Mesodermal cell (in vitro differentiated cells): ENCODE measurements around the gene TMBIM6.

Experiments
- H3K27ac ChIP-seq: 2 replicates; pipeline ENCODE4 v1.7.0; 2013; ENCODE audit warnings: mild to moderate bottlenecking, low read depth, low read length, moderate library complexity; ENCODE audit not compliant: severe bottlenecking
- H3K36me3 ChIP-seq: 2 replicates; pipeline ENCODE4 v1.7.1; 2013; ENCODE audit warnings: mild to moderate bottlenecking, low read length, moderate library complexity; ENCODE audit not compliant: control insufficient read depth, insufficient read depth
- H3K4me1 ChIP-seq: one replicate; pipeline ENCODE4 v1.7.1; 2013; ENCODE audit warnings: mild to moderate bottlenecking, low read length; ENCODE audit not compliant: insufficient read depth, control insufficient read depth, poor library complexity, severe bottlenecking
- H3K4me3 ChIP-seq: 2 replicates; pipeline ENCODE4 v1.7.0; 2013; ENCODE audit warnings: low read length, control low read depth, mild to moderate bottlenecking; ENCODE audit not compliant: insufficient read depth, poor library complexity, severe bottlenecking; ENCODE audit errors: extremely low read depth
- H3K9me3 ChIP-seq: 2 replicates; pipeline ENCODE4 v1.7.1; 2013; ENCODE audit warnings: mild to moderate bottlenecking, low read length, moderate library complexity; ENCODE audit not compliant: control insufficient read depth
- WGBS, 2 experiments: methylation state at CpG; one replicate each; pipeline ENCODE4 v1.1.5; 2013; ENCODE audit warnings: missing lambda C conversion rate in 2 of 2; ENCODE audit not compliant: insufficient coverage in 2 of 2; 5-methylcytosine and 5-hydroxymethylcytosine counted together

The TMBIM6 gene

GRCh38 chr12:49792181-49792970 lies 51.0 kb downstream of the TMBIM6 start:
- no peak overlapping the region for H3K4me3 ChIP-seq
- peaks cover 78% of the 10 kb centered on the region for H3K36me3 ChIP-seq
- WGBS, 2 experiments, result 92 to 100% methylated on average over 4 to 6 of the region's 20 CpGs
- no peak overlapping the region for H3K27ac ChIP-seq
- H3K9me3 ChIP-seq, result peaks cover 6% of the 10 kb centered on the region
- peaks cover 6% of the 10 kb centered on the region for H3K4me1 ChIP-seq

GRCh38 chr12:49792976-49793580 lies 51.7 kb downstream of the TMBIM6 start:
- Histone ChIP-seq H3K4me1 (peaks cover 6% of the 10 kb centered on the region), H3K4me3 (no peak overlapping the region), H3K36me3 (peaks cover 83% of the 10 kb centered on the region), H3K9me3 (peaks cover under 1% of the 10 kb centered on the region), H3K27ac (no peak overlapping the region)
- 83 to 100% methylated on average over 1 to 2 of the region's 11 CpGs for WGBS, 2 experiments

DNA sequence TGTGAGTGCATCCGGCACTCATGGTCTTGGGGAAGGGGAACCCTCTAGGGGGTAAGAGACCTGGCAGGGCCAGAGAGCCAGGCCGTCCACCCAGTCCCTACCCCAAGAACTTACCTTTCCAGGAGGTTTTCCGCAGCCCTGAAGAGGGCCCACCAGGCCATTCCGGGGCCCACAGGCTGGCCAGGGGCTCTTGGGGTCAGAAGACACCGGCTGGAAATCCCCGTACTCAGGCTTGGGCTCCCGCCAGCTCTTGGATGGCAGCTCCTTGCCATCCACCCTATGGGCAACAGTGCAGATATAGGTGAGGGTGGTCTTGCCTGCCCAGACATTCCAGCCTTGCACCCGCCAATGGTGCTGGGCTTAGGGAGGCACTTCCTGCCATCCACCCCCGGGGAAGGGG lies 52.3 kb downstream of the TMBIM6 start:
- Histone ChIP-seq H3K27ac (no peak overlapping the region), H3K36me3 (peaks cover 88% of the 10 kb centered on the region)
- 93% methylated on average over 5 to 7 of the region's 9 CpGs for whole genome bisulfite sequencing, 2 experiments

DNA sequence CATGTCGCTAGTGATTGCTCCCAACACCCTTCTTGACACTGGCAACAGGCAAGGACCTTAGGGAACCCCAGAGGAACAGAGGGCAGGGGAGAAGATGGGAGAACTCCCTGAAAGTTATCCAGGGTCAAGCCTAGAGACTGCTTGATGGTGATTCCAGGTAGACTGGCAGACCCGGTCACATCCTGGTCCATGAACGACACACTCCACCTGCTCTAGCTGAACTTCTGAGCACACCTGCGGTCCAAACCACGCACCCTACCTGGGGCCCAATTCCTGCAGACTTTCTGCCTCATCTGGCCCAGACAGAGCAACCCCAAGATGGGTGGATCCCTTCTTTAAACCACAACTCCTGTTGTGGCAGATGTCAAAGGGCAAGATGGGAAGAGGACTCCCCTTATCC lies 52.7 kb downstream of the TMBIM6 start:
- 93 to 100% methylated on average over 3 to 4 of the region's 5 CpGs for WGBS, 2 experiments
- Histone ChIP-seq H3K4me1 (peaks cover 6% of the 10 kb centered on the region), H3K36me3 (peaks cover 92% of the 10 kb centered on the region), H3K9me3 (no peaks in the 10 kb centered on the region), H3K4me3 (no peak overlapping the region), H3K27ac (no peak overlapping the region)

More for the DNA sequence above, 52.3 kb downstream of the TMBIM6 start:
- Histone ChIP-seq H3K4me3 (no peak overlapping the region), H3K4me1 (peaks cover 6% of the 10 kb centered on the region), H3K9me3 (no peaks in the 10 kb centered on the region)

GRCh38 chr12:49794811-49795653 lies 53.7 kb downstream of the TMBIM6 start:
- Histone ChIP-seq H3K36me3 (peaks cover 91% of the 10 kb centered on the region), H3K4me1 (peaks cover 6% of the 10 kb centered on the region), H3K9me3 (no peaks in the 10 kb centered on the region), H3K4me3 (no peak overlapping the region), H3K27ac (no peak overlapping the region)
- 94 to 97% methylated on average over 21 to 26 of the region's 32 CpGs for WGBS, 2 experiments

DNA sequence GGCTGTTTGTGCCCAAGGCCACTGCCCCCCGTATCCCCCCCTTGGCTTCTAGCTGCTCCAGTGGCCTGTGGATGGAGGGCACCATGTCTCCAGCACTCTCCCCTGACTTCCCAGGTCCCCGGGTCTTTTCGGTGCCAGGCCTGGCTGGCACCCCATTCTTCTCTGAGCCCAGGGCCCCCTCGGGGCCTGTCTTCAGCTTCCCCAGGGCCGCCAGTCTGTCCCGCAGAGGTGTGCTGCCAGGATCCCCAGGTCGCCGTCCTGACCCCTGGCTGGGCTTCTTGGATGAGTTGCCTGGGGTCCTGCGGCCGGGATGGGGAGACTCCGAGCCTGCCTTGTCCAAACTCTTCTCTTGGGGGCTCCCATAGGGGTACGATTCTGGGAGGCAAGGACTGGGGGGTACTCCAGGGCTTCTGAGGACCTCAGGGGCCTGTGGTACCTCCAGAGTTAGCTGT lies 54.3 kb downstream of the TMBIM6 start:
- Histone ChIP-seq H3K4me3 (no peak overlapping the region), H3K9me3 (no peaks in the 10 kb centered on the region), H3K4me1 (peaks cover 6% of the 10 kb centered on the region), H3K36me3 (peaks cover 92% of the 10 kb centered on the region), H3K27ac (no peak overlapping the region)
- WGBS, 2 experiments, result 95 to 96% methylated on average over 10 to 11 of the region's 12 CpGs

DNA sequence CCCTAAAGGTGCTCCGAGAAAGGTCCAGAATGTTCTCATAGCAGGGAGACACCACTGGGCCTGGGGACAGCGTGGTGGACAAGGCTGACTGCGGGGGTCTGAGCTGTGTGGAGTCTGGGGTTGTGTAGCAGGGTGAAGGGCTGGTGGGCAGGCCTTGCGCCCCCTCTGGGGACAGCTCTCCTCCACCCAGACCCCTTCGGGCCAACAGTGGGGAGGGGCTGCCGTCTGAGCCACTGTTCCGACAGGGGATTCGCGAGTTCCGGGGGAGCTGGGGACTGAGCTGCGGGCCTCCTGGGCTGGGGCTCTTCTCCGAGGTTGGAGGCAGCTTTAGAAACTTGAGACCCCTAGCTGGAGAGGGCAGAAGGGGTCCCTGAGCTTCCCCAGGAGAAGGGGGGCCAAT lies 54.8 kb downstream of the TMBIM6 start:
- Histone ChIP-seq H3K36me3 (peaks cover 92% of the 10 kb centered on the region), H3K9me3 (no peaks in the 10 kb centered on the region), H3K4me1 (peaks cover 6% of the 10 kb centered on the region), H3K4me3 (no peak overlapping the region), H3K27ac (no peak overlapping the region)
- 97% methylated on average over 8 to 12 of the region's 12 CpGs for WGBS, 2 experiments

DNA sequence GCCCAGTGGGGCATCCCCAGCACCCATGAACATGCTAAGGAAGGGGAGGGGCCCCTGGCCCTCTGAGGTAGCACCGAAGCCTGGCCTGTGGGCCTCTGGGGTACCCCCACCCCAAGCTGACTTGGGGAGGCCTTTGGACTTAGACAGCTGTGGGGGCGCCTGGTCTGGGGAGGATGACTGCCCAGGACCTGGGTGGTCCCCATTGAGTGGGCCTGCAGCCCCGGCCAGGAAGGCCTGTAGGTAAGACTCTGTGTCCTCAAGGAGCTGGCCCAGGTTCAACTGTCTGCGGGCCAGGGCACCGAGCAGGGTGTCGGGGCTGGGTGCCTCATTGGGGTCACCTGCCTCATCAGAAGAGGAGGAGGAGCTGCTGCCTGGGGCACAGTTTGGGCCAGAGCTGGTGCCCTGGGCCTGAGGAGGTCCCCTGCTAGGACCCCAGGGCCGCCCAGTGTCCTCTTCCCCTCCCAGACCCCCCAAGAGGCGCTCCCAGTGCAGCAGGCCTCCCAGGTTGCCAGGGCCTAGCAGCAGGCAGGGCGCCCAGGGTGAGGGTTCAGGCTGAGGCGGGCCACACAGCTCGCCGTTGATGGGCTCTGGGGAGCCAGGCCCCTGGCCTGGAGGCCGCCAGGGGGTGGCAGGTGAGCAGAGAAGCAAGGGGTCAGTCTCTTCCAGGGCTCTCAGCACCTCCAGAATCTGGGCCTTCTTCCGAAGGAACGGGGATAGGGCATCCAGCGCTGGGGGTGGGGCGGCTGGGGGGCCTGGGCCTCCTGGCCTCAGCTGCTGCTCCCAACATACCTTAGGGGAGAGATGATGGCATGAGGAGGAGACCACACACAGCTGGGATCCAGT lies 55.5 kb downstream of the TMBIM6 start:
- WGBS, 2 experiments, result 91 to 94% methylated on average over 15 of the region's 17 CpGs
- peaks cover 92% of the 10 kb centered on the region for H3K36me3 ChIP-seq

GRCh38 chr12:49797449-49797776 lies 56.1 kb downstream of the TMBIM6 start:
- Histone ChIP-seq H3K4me1 (no peaks in the 10 kb centered on the region), H3K4me3 (no peak overlapping the region), H3K9me3 (no peaks in the 10 kb centered on the region), H3K27ac (no peak overlapping the region), H3K36me3 (peaks cover 93% of the 10 kb centered on the region)
- 100% methylated on average over 2 of the region's 2 CpGs for WGBS, 2 experiments

More for the DNA sequence above, 55.5 kb downstream of the TMBIM6 start:
- H3K9me3 ChIP-seq, result no peaks in the 10 kb centered on the region
- no peak overlapping the region for H3K27ac ChIP-seq
- H3K4me3 ChIP-seq, result no peak overlapping the region
- H3K4me1 ChIP-seq, result peaks cover 6% of the 10 kb centered on the region

DNA sequence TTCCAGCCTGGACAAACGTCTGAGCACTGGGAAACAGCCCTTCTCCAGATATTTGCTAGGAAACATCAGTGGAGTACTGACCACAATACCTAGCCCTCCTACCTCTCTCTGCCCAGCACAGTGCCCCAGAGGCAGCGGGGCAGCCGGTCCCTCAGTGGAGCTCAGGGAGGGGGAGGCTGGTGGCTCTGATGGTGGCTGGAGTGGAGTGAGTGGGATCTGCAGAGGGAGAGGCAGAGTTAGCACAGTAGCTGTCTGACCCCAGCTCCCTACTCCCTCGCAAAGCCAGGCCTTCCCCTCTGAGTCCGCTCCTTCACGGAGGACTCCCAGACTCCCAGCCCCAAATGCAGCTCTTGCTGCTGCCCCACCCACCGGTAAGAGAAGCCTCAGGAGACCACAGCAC lies 56.9 kb downstream of the TMBIM6 start:
- Histone ChIP-seq H3K4me1 (no peaks in the 10 kb centered on the region), H3K9me3 (no peaks in the 10 kb centered on the region), H3K4me3 (no peak overlapping the region), H3K36me3 (peaks cover 93% of the 10 kb centered on the region), H3K27ac (no peak overlapping the region)
- 93 to 100% methylated on average over 3 to 4 of the region's 7 CpGs for WGBS, 2 experiments
